ENCODE measurements around the gene CELF5.

DNA sequence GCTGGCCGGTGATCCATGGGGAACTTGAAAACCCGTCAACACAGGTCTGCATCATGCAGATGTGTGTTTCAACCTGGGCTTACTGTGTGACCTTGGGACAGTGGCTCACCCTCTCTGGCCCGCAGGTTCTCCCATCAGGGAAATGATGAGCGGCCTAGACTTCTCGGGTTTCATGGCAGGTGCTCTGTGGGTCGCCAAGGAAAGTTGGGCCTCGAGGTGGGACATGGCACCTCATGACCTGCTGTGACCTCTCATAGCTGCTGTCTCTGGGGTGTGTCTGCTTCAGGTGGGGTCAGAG, 91.2 kb downstream of the CELF5 start:
- no peak for TF ChIP-seq SETDB1 (IDR thresholded peaks at IDR 0.05; ENCODE audit: insufficient read length, low read length)
- TF ChIP-seq, protein P1, sequence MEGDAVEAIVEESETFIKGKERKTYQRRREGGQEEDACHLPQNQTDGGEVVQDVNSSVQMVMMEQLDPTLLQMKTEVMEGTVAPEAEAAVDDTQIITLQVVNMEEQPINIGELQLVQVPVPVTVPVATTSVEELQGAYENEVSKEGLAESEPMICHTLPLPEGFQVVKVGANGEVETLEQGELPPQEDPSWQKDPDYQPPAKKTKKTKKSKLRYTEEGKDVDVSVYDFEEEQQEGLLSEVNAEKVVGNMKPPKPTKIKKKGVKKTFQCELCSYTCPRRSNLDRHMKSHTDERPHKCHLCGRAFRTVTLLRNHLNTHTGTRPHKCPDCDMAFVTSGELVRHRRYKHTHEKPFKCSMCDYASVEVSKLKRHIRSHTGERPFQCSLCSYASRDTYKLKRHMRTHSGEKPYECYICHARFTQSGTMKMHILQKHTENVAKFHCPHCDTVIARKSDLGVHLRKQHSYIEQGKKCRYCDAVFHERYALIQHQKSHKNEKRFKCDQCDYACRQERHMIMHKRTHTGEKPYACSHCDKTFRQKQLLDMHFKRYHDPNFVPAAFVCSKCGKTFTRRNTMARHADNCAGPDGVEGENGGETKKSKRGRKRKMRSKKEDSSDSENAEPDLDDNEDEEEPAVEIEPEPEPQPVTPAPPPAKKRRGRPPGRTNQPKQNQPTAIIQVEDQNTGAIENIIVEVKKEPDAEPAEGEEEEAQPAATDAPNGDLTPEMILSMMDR (tag by site-specific recombination; IDR thresholded peaks at IDR 0.05): no peak
- TF ChIP-seq ZNF677 (tag by site-specific recombination; IDR thresholded peaks at IDR 0.05): no peak
- no peak for TF ChIP-seq ZNF549 (tag by site-specific recombination; IDR thresholded peaks at IDR 0.05)
- no peak for TF ChIP-seq ZNF174 (tag by site-specific recombination; IDR thresholded peaks at IDR 0.05)
